ENCODE measurements around the gene ANKHD1. TPM values are rescaled to one million over a fixed set of nuclear protein-coding genes. Genes with fewer than 3 reads are reported as not detected.
A peak's percentile ranks its signal among the peaks of the same experiment; 100 is the strongest.

ANKHD1 gene
- total and polyA plus RNA-seq, 9 of the 15 experiments (the other 6 are each of a cell fraction or from before 2014, with no cell fraction given) = 38.9 to 138 (median 78.7) TPM

- TF ChIP-seq E2F8 (IDR thresholded peaks at IDR 0.05; ENCODE audit: low read depth, partially characterized antibody) (peak; percentile 84), ZBTB11 (CRISPR knock-in tag; IDR thresholded peaks at IDR 0.05) (no peak), PHF8 (IDR thresholded peaks at IDR 0.05; ENCODE audit: borderline replicate concordance, low read length) (peak; percentile 81; the same call in 1 of the 2 replicates), MGA (IDR thresholded peaks at IDR 0.05) (no peak), BHLHE40 (IDR thresholded peaks at IDR 0.05; ENCODE audit: low read length) (peak; percentile 99), TCF15 (CRISPR knock-in tag; IDR thresholded peaks at IDR 0.05) (no peak)
Observed at GRCh38 chr5:140401362-140402257, at the start of gene ANKHD1 (continued).
